ENCODE data around the gene SRSF3.

Gene SRSF3

GRCh38 chr6:36593569-36594028 is 563 bp upstream of the SRSF3 start:
- Histone ChIP-seq H4K20me1 (ENCODE audit: insufficient read depth, low read length) (peaks cover 7% of the 10 kb centered on the region; the same call in 1 of the 2 replicates), H3K36me3 (ENCODE audit: insufficient read depth, low read length) (peaks cover 41% of the 10 kb centered on the region), H3K9me3 (ENCODE audit: low read length) (no peaks in the 10 kb centered on the region), H3K9ac (ENCODE audit: low read length) (peak overlapping the region; percentile 96), H3K27me3 (ENCODE audit: insufficient read depth, low read length) (no peaks in the 10 kb centered on the region), H3K4me1 (ENCODE audit: insufficient read depth, low read length, severe bottlenecking) (peaks cover 47% of the 10 kb centered on the region), H3K4me3 (ENCODE audit: low read depth, low read length, poor library complexity, severe bottlenecking) (peak overlapping the region; percentile 100), H3K27ac (ENCODE audit: low read depth, low read length, poor library complexity, severe bottlenecking) (peak overlapping the region; percentile 99), H2AFZ (ENCODE audit: low read length) (no peak overlapping the region), H3K9me2 (ENCODE audit: low read depth, low read length) (no peaks in the 10 kb centered on the region), H3K4me2 (ENCODE audit: low read length) (peak overlapping the region; percentile 95), H3F3A (ENCODE audit: insufficient read depth, low read length) (0 out of 2 replicates have a peak, but pooled peaks cover 7% of the 10 kb centered on the region), H3K79me2 (ENCODE audit: insufficient read depth, low read length) (peaks cover 44% of the 10 kb centered on the region)
- TF ChIP-seq, protein P1, sequence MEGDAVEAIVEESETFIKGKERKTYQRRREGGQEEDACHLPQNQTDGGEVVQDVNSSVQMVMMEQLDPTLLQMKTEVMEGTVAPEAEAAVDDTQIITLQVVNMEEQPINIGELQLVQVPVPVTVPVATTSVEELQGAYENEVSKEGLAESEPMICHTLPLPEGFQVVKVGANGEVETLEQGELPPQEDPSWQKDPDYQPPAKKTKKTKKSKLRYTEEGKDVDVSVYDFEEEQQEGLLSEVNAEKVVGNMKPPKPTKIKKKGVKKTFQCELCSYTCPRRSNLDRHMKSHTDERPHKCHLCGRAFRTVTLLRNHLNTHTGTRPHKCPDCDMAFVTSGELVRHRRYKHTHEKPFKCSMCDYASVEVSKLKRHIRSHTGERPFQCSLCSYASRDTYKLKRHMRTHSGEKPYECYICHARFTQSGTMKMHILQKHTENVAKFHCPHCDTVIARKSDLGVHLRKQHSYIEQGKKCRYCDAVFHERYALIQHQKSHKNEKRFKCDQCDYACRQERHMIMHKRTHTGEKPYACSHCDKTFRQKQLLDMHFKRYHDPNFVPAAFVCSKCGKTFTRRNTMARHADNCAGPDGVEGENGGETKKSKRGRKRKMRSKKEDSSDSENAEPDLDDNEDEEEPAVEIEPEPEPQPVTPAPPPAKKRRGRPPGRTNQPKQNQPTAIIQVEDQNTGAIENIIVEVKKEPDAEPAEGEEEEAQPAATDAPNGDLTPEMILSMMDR (IDR thresholded peaks at IDR 0.05; ENCODE audit: low read length), result no peak
- no peak for TF ChIP-seq EZH2 (IDR thresholded peaks at IDR 0.05; ENCODE audit: borderline replicate concordance, low read length)

DNA sequence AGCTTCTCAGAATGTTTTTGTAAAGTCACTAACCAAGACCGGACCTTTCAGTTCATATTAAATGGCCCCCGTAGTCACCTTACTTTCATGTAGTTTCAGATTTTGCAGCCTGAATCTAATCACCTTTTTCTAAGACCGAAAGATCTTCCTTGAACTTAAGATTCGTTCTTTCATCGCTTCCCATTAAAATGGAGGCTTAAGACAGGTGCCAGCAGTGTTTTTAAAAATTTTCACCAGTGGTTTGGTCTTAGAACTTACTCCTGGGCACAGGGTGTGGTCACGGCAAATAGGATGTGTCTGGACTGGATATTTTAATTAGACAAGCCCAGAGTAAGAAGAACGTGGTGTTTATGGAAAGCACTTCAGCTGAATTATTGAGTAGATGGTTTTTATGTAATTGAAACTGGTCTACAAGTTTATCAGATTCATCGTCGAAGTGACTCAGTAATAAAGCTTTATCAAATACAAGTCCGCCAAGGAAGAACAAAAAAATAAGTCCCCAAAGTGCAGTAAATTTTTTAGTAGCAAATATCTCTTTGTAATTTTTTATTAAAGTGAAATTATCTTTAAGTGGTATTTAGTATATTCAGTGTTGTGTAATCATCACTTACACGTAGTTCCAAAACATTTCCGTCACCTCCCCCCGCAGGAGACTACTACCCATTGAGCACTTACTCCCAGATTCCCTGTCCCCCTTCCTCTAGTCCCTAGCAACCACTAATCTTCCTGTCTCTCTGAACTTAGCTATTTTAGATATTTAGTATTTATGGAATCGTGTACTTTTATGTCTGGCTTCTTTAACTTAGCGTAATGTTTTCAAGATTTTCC is 868 bp downstream of the SRSF3 start:
- H3K9me3 ChIP-seq (ENCODE audit: low read length), result no peaks in the 10 kb centered on the region
- peak overlapping the region; percentile 99 for H3K9ac ChIP-seq (ENCODE audit: low read length)
- H3K36me3 ChIP-seq (ENCODE audit: insufficient read depth, low read length), result peaks cover 55% of the 10 kb centered on the region
- H2AFZ ChIP-seq (ENCODE audit: low read length), result no peak overlapping the region
- peaks cover 11% of the 10 kb centered on the region for H4K20me1 ChIP-seq (ENCODE audit: insufficient read depth, low read length)
- H3K9me2 ChIP-seq (ENCODE audit: low read depth, low read length), result no peaks in the 10 kb centered on the region
- H3K27me3 ChIP-seq (ENCODE audit: insufficient read depth, low read length), result no peaks in the 10 kb centered on the region
- peaks cover 19% of the 10 kb centered on the region; the same call in 1 of the 2 replicates for H3F3A ChIP-seq (ENCODE audit: insufficient read depth, low read length)
- peaks cover 56% of the 10 kb centered on the region for H3K79me2 ChIP-seq (ENCODE audit: insufficient read depth, low read length)
- peak overlapping the region; percentile 99 for H3K27ac ChIP-seq (ENCODE audit: low read depth, low read length, poor library complexity, severe bottlenecking)
- H3K4me3 ChIP-seq (ENCODE audit: low read depth, low read length, poor library complexity, severe bottlenecking), result peak overlapping the region; percentile 100
- H3K4me1 ChIP-seq (ENCODE audit: insufficient read depth, low read length, severe bottlenecking), result peaks cover 61% of the 10 kb centered on the region
- peak overlapping the region; percentile 78 for H3K4me2 ChIP-seq (ENCODE audit: low read length)
- TF ChIP-seq, protein P1 (IDR thresholded peaks at IDR 0.05; ENCODE audit: low read length), result no peak

- H3K27me3 ChIP-seq (ENCODE audit: insufficient read depth, low read length), result no peaks in the 10 kb centered on the region
- TF ChIP-seq EZH2 (IDR thresholded peaks at IDR 0.05; ENCODE audit: borderline replicate concordance, low read length), result no peak
- TF ChIP-seq, protein P1 (IDR thresholded peaks at IDR 0.05; ENCODE audit: low read length), result no peak
- H3F3A ChIP-seq (ENCODE audit: insufficient read depth, low read length), result peaks cover 19% of the 10 kb centered on the region; the same call in 1 of the 2 replicates
- no peak overlapping the region for H3K27ac ChIP-seq (ENCODE audit: low read depth, low read length, poor library complexity, severe bottlenecking)
- no peak overlapping the region for H2AFZ ChIP-seq (ENCODE audit: low read length)
- H3K9ac ChIP-seq (ENCODE audit: low read length), result peak overlapping the region; percentile 99
- peak overlapping the region; percentile 78 for H3K4me2 ChIP-seq (ENCODE audit: low read length)
- H3K4me3 ChIP-seq (ENCODE audit: low read depth, low read length, poor library complexity, severe bottlenecking), result peak overlapping the region; percentile 100
- no peaks in the 10 kb centered on the region for H3K9me3 ChIP-seq (ENCODE audit: low read length)
- peaks cover 70% of the 10 kb centered on the region for H3K4me1 ChIP-seq (ENCODE audit: insufficient read depth, low read length, severe bottlenecking)
- H3K79me2 ChIP-seq (ENCODE audit: insufficient read depth, low read length), result peaks cover 66% of the 10 kb centered on the region
- H4K20me1 ChIP-seq (ENCODE audit: insufficient read depth, low read length), result peaks cover 16% of the 10 kb centered on the region
- peaks cover 68% of the 10 kb centered on the region for H3K36me3 ChIP-seq (ENCODE audit: insufficient read depth, low read length)
- no peaks in the 10 kb centered on the region for H3K9me2 ChIP-seq (ENCODE audit: low read depth, low read length)
Observed at GRCh38 chr6:36596356-36596755, 2.2 kb downstream of the SRSF3 start.
